ENCODE data around the gene KRTAP13-3. TPM values are rescaled to one million over a fixed set of nuclear protein-coding genes. Genes with fewer than 3 reads are reported as not detected.
A peak's percentile ranks its signal among the peaks of the same experiment; 100 is the strongest.

Gene KRTAP13-3
- total and polyA plus RNA-seq, 2 of the 13 experiments (the other 11 are each of a cell fraction or from before 2014, with no cell fraction given): not detected

DNA sequence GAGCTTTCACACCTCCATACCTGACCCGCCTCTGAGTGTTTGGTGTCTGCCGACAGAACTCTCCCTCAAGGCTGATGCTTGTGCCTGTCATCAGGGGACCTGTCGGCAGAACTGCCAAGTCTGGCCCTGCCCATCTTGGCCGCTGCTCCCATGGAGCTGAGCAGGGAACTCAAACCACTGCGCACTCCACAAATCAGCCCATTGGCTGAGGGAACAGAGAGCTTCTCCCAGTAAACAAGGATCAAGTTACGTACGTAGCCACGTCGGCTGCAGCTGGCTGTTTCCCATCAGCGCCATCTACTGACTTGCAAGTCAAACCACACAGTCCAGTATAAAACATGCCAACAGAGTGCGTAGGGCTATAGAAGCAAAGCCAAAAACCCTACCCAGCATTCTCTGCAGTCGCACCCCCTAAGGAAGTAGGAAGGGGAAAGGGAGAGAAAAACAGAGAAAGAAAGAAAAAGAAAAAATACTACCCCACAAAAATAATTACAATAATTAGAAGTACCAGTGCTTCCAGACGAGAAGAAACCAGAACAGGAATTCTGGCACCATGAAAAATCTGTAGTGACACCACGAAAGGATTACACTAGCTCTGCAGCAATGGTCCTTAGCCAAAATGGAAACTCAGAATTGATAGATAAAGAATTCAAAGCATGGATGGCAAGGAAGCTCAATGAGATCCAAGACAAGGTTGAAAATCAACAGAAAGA is 16.8 kb downstream of the KRTAP13-3 start:
- FAIRE-seq: no peak
- POLR2A ChIA-PET: no interaction called here

More for the DNA sequence above, 16.8 kb downstream of the KRTAP13-3 start:
- no peak overlapping the region for H3K27ac ChIP-seq (ENCODE audit: extremely low read length, insufficient read depth, low read length)
- H3K4me1 ChIP-seq (ENCODE audit: insufficient read depth, low read length): no peaks in the 10 kb centered on the region
- H3K4me2 ChIP-seq (ENCODE audit: low read depth, low read length): no peak overlapping the region
- TF ChIP-seq, protein P1, sequence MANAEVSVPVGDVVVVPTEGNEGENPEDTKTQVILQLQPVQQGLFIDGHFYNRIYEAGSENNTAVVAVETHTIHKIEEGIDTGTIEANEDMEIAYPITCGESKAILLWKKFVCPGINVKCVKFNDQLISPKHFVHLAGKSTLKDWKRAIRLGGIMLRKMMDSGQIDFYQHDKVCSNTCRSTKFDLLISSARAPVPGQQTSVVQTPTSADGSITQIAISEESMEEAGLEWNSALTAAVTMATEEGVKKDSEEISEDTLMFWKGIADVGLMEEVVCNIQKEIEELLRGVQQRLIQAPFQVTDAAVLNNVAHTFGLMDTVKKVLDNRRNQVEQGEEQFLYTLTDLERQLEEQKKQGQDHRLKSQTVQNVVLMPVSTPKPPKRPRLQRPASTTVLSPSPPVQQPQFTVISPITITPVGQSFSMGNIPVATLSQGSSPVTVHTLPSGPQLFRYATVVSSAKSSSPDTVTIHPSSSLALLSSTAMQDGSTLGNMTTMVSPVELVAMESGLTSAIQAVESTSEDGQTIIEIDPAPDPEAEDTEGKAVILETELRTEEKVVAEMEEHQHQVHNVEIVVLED (CRISPR knock-in tag; IDR thresholded peaks at IDR 0.05; ENCODE audit: borderline replicate concordance): peak; percentile 30; the same call in 1 of the 2 replicates
- TF ChIP-seq SIX1 (CRISPR knock-in tag; IDR thresholded peaks at IDR 0.05; ENCODE audit: borderline replicate concordance): peak; percentile 79
- no peak for TF ChIP-seq CREB1 (IDR thresholded peaks at IDR 0.05)
- TF ChIP-seq CREB1 (CRISPR knock-in tag; IDR thresholded peaks at IDR 0.05): peak; percentile 38; the same call in 1 of the 2 replicates
- peak; percentile 54 for TF ChIP-seq ZMYM4 (CRISPR knock-in tag; IDR thresholded peaks at IDR 0.05)
- TF ChIP-seq XRCC5 (optimal IDR thresholded peaks at IDR 0.05; ENCODE audit: low read length): peak; percentile 21
- TF ChIP-seq, protein P2, sequence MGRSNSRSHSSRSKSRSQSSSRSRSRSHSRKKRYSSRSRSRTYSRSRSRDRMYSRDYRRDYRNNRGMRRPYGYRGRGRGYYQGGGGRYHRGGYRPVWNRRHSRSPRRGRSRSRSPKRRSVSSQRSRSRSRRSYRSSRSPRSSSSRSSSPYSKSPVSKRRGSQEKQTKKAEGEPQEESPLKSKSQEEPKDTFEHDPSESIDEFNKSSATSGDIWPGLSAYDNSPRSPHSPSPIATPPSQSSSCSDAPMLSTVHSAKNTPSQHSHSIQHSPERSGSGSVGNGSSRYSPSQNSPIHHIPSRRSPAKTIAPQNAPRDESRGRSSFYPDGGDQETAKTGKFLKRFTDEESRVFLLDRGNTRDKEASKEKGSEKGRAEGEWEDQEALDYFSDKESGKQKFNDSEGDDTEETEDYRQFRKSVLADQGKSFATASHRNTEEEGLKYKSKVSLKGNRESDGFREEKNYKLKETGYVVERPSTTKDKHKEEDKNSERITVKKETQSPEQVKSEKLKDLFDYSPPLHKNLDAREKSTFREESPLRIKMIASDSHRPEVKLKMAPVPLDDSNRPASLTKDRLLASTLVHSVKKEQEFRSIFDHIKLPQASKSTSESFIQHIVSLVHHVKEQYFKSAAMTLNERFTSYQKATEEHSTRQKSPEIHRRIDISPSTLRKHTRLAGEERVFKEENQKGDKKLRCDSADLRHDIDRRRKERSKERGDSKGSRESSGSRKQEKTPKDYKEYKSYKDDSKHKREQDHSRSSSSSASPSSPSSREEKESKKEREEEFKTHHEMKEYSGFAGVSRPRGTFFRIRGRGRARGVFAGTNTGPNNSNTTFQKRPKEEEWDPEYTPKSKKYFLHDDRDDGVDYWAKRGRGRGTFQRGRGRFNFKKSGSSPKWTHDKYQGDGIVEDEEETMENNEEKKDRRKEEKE (IDR thresholded peaks at IDR 0.05): no peak
- TF ChIP-seq SIX4 (CRISPR knock-in tag; IDR thresholded peaks at IDR 0.05): peak; percentile 64; the same call in 1 of the 2 replicates
- TF ChIP-seq, protein P3, sequence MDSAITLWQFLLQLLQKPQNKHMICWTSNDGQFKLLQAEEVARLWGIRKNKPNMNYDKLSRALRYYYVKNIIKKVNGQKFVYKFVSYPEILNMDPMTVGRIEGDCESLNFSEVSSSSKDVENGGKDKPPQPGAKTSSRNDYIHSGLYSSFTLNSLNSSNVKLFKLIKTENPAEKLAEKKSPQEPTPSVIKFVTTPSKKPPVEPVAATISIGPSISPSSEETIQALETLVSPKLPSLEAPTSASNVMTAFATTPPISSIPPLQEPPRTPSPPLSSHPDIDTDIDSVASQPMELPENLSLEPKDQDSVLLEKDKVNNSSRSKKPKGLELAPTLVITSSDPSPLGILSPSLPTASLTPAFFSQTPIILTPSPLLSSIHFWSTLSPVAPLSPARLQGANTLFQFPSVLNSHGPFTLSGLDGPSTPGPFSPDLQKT (CRISPR knock-in tag; IDR thresholded peaks at IDR 0.05; ENCODE audit: borderline replicate concordance): no peak
- TF ChIP-seq SMC3 (IDR thresholded peaks at IDR 0.05; ENCODE audit: low read length): peak; percentile 14; the same call in 1 of the 2 replicates
- TF ChIP-seq, protein P4, sequence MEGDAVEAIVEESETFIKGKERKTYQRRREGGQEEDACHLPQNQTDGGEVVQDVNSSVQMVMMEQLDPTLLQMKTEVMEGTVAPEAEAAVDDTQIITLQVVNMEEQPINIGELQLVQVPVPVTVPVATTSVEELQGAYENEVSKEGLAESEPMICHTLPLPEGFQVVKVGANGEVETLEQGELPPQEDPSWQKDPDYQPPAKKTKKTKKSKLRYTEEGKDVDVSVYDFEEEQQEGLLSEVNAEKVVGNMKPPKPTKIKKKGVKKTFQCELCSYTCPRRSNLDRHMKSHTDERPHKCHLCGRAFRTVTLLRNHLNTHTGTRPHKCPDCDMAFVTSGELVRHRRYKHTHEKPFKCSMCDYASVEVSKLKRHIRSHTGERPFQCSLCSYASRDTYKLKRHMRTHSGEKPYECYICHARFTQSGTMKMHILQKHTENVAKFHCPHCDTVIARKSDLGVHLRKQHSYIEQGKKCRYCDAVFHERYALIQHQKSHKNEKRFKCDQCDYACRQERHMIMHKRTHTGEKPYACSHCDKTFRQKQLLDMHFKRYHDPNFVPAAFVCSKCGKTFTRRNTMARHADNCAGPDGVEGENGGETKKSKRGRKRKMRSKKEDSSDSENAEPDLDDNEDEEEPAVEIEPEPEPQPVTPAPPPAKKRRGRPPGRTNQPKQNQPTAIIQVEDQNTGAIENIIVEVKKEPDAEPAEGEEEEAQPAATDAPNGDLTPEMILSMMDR (CRISPR knock-in tag; IDR thresholded peaks at IDR 0.05): 0 out of 2 replicates have a peak, but pooled peaks have one; percentile 8
- H4K20me1 ChIP-seq (ENCODE audit: insufficient read depth, low read length): no peaks in the 10 kb centered on the region
- no peak overlapping the region for H3K9ac ChIP-seq (ENCODE audit: insufficient read depth, low read depth, low read length)
- ATAC-seq: peak; percentile 88
- H3K27me3 ChIP-seq (ENCODE audit: control insufficient read depth in 1 of 2, insufficient read depth in 2 of 2, low read length in 2 of 2): no peaks in the 10 kb centered on the region
- WGBS (ENCODE audit: low lambda C conversion rate): 17% methylated on average over 9 of the region's 14 CpGs
- intact Hi-C loops (cut with micrococcal nuclease; ENCODE audit: unreplicated experiment) (no loop called here), in situ Hi-C loops (cut with HindIII; ENCODE audit: extremely low pct_ligation_motif_present, low pct_unique_long_range_greater_than_20kb) (no loop called here)
- peak; percentile 14 for DNase-seq (ENCODE audit: low spot score)
- CTCF ChIA-PET (ENCODE audit: low intra/inter-chr PET ratio, low total read pairs): no interaction called here
- no peaks in the 10 kb centered on the region for H3K79me2 ChIP-seq (ENCODE audit: insufficient read depth, low read length)
- H3K9me3 ChIP-seq (ENCODE audit: low read length): peaks cover 82% of the 10 kb centered on the region
- BruUV-seq (replicated peaks): no TSS peak
- no peaks in the 10 kb centered on the region for H3K36me3 ChIP-seq (replicated peaks in 1 of 2; ENCODE audit: control insufficient read depth in 1 of 2, insufficient read depth in 2 of 2, low read length in 2 of 2)
- no peak overlapping the region for H2AFZ ChIP-seq (ENCODE audit: low read length)
- no peak overlapping the region for H3K4me3 ChIP-seq (replicated peaks in 1 of 3; ENCODE audit: insufficient read depth in 1 of 3, low read depth in 2 of 3, low read length in 3 of 3)

Data from HepG2 (cell line).